ENCODE data around the gene LEF1. TPM values are rescaled to one million over a fixed set of nuclear protein-coding genes. Genes with fewer than 3 reads are reported as not detected.

LEF1 gene
- total and polyA plus RNA-seq, 9 of the 15 experiments (the other 6 are each of a cell fraction or from before 2014, with no cell fraction given): 15.1 to 81.1 (median 29.7) TPM

DNA sequence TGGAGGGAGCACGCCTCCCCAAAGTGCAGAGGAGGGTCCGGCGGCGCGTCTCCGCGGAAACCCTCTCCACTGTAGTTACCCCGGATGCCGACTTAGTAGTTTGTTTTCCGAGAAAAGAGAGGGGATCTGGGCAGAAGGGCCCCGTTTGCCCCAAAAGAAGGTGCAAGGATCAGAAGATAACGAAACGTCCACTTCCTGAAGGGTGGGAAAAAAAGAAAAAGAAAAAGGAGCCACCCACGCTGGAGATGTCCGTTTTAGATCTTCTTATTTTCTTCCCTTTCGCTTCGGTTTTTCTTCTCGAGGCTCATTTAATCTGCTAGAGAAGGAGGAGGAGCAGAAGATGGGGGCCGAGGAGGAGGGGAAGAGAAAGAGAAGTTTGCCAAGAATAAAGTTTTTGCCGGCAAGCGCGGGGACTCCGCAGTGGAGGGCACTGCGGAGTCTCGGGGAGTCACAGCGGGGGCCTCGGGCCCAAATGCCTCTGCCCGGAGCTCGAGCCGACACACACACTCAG is 517 bp downstream of the LEF1 start:
- Histone ChIP-seq H3K9me3 (replicated peaks; ENCODE audit: control insufficient read depth, insufficient read depth, low read depth, low read length) (no peaks in the 10 kb centered on the region), H4K20me1 (replicated peaks; ENCODE audit: control insufficient read depth, insufficient read depth, low read length) (no peaks in the 10 kb centered on the region), H3K36me3 (ENCODE audit: control insufficient read depth, insufficient read depth, low read length) (peaks cover 17% of the 10 kb centered on the region), H3K4me3 (peak overlapping the region; percentile 83), H3K4me2 (ENCODE audit: insufficient read depth, low read length) (peak overlapping the region; percentile 89), H3K4me1 (replicated peaks in 1 of 2; ENCODE audit: control insufficient read depth in 2 of 2, insufficient read depth in 2 of 2, low read length in 2 of 2) (peaks cover 10 to 48% of the 10 kb centered on the region in 2 experiments; a peak in 4 of 5 replicates), H3K9me1 (ENCODE audit: control insufficient read depth, insufficient read depth, low read length) (no peaks in the 10 kb centered on the region), H3K27me3 (ENCODE audit: control insufficient read depth in 2 of 2, insufficient read depth in 2 of 2, low read length in 2 of 2) (no peaks in the 10 kb centered on the region), H3K9ac (ENCODE audit: insufficient read depth in 1 of 2, low read depth in 2 of 2, low read length in 2 of 2) (peak overlapping the region; percentile 82 to 95), H3K79me2 (ENCODE audit: control insufficient read depth, insufficient read depth, low read length) (peaks cover 32% of the 10 kb centered on the region), H2AFZ (ENCODE audit: low read depth, low read length) (peak overlapping the region; percentile 81), H3K27ac (ENCODE audit: extremely low read depth, low read depth, low read length) (peak overlapping the region; percentile 65)
- CTCF ChIA-PET (ENCODE audit: low intra/inter-chr PET ratio): interaction anchor here (0.6 kb wide), 1 partner anchor 478 kb away, joined by 4 read pairs; no protein-coding TSS in a partner anchor
- intact Hi-C loops (cut with micrococcal nuclease) (loop anchor here (5.0 kb wide), 1 partner anchor 194 kb away; no protein-coding TSS in a partner anchor), in situ Hi-C loops (cut with MboI) (loop anchor here (5.0 kb wide), 1 partner anchor 91 kb away; no protein-coding TSS in a partner anchor)
- no peak for DNase-seq (ENCODE audit: extremely low read depth in 1 of 4, low spot score in 3 of 4)
- BruUV-seq (replicated peaks): no TSS peak
- POLR2A ChIA-PET: interaction anchor here (0.6 to 2.0 kb wide), 4 partner anchors 9 to 103 kb away, joined by 3 to 4 read pairs (median 3); no protein-coding TSS in a partner anchor
- no peak for ATAC-seq
- WGBS (ENCODE audit: insufficient coverage, low coverage, missing lambda C conversion rate): 1% methylated on average over 26 of the region's 30 CpGs
- no peak for FAIRE-seq
- no peak for TF ChIP-seq ZNF592 (IDR thresholded peaks at IDR 0.05)
- TF ChIP-seq CHAMP1 (IDR thresholded peaks at IDR 0.05): no peak
- no peak for TF ChIP-seq MTF1 (CRISPR knock-in tag; IDR thresholded peaks at IDR 0.05; ENCODE audit: borderline replicate concordance)
- TF ChIP-seq PREB (CRISPR knock-in tag; IDR thresholded peaks at IDR 0.05): no peak
- TF ChIP-seq ZNF436 (CRISPR knock-in tag; IDR thresholded peaks at IDR 0.05): no peak
- TF ChIP-seq TGIF2 (CRISPR knock-in tag; IDR thresholded peaks at IDR 0.05): no peak
- 0 out of 2 replicates have a peak, but pooled peaks have one; percentile 6 for TF ChIP-seq AFF4 (CRISPR knock-in tag; IDR thresholded peaks at IDR 0.05)
- no peak for TF ChIP-seq RAD21 (CRISPR knock-in tag; conservative IDR thresholded peaks at IDR 0.05 in 1 of 2, IDR thresholded peaks at IDR 0.05 in 1 of 2)
- TF ChIP-seq MCM7 (IDR thresholded peaks at IDR 0.05): no peak

Measured in K562 (cell line).